Activated naive CD8-positive, alpha-beta T cell treated with anti-CD3 and anti-CD28 coated beads, Interleukin-2, amount 50 U/mL, for 16 hours (primary cell): ENCODE data around the gene ATP8B2.

Experiments used
- DNase-seq: peaks from one replicate; pipeline ENCODE4 v3.0.0-alpha.2; 2020; ENCODE audit warnings: low read depth, low spot score

ATP8B2 gene

DNA sequence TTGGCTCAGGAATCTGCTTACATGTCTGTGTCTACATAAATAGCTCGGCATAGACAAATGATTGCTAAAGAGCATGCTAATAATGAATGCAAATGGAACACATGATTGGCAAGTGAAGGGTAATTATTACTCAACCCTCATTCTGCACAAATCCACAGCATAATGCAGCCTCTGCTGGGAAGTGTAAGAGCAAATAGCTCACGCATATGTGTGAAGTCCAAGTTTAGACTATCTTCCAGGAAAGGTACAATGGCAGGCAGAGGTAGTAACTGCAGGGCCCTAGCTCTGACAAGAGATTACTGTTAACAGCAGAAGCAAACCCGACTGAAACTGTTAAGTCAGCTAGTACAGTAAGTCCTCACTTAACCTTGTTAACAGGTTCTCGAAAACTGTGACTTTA is 72.8 kb downstream of the ATP8B2 start:
- DNase-seq, result no peak

DNA sequence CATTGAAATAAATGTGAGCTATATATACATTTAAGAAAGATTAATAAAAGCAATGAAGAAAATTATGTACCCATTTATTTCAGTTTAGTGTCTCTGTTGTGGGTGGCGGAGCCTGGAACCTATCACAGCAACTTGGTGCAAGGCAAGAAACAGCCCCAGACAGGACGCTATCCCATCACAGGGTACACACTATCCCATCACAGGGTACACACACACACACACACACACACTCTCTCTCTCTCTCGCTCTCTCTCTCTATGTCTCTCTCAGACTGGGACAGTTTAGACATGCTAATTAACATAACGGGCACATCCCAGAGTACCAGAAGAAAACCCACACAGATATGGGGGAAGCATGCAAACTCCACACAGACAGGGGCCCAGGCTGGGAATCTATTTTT is 73.4 kb downstream of the ATP8B2 start:
- no peak for DNase-seq

DNA sequence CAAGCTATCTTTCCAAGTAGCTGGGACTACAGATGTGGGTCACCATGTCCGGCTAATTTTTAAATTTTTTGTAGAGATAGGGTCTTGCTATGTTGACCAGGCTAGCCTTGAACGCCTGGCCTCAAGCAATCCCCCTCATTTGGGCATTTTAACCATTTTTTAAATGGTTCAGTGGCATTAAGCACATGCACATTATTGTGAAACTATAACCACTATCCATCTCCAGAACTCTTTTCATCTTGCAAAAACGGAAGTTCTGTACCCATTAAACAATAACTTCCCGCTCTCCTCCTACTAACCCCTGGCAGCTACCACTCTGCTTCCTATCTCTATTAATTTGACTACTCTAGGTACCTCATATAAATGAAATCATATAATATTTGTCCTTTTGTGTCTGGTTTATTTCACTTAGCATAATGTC is 75.1 kb downstream of the ATP8B2 start:
- DNase-seq, result no peak
